Stimulated activated CD4-positive, alpha-beta T cell treated with anti-CD3 and anti-CD28 coated beads, TNF-alpha, amount 100 ng/mL, for 4 hours (primary cell): Measurements from ENCODE around the gene ITGA1.

Source experiments
- DNase-seq, 3 experiments: peaks; one replicate each; pipeline ENCODE4 v3.0.0-alpha.2; 2020; ENCODE audit warnings: low read depth in 3 of 3

The ITGA1 gene

GRCh38 chr5:52895572-52896413 is 108.1 kb downstream of the ITGA1 start:
- no peak for DNase-seq

DNA sequence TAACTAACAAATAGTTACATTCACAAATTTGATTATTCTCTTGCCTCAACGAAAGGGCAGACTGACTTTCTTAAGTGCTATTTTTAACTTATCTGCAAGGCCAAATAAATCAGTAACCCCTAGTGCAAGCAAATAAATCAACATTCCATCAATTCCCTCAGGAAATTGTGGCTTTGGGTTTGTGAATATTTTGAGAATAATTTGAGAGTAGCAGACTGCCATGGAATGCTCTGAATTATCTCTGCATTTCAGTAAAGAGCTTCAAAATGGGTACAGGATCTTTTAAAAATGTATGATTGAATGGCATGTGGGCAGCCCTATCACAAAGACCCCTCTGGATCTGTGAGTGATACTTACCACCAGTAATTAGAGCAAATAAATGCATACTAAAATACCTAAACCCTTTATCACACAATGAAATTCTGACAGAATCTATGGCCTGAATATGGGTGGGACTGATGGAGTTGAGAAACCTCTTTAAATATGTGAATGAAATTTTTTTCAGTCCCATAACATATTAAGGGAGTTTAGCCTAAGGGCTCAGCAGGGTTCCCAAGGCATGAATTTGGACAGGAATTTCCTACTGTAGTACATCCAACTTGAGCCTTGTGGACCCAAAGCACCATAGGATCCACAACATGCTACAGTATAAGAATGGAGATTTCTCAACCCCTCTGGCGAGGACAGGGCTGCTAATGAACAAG is 109.0 kb downstream of the ITGA1 start:
- no peak for DNase-seq

GRCh38 chr5:52897238-52897614 is 109.5 kb downstream of the ITGA1 start:
- DNase-seq = no peak

GRCh38 chr5:52898961-52899680 is 111.4 kb downstream of the ITGA1 start:
- no peak for DNase-seq

GRCh38 chr5:52903142-52903541 is 115.4 kb downstream of the ITGA1 start:
- no peak for DNase-seq

- no peak for DNase-seq
These were observed 118.6 kb downstream of the ITGA1 start for GRCh38 chr5:52906343-52906742.

DNA sequence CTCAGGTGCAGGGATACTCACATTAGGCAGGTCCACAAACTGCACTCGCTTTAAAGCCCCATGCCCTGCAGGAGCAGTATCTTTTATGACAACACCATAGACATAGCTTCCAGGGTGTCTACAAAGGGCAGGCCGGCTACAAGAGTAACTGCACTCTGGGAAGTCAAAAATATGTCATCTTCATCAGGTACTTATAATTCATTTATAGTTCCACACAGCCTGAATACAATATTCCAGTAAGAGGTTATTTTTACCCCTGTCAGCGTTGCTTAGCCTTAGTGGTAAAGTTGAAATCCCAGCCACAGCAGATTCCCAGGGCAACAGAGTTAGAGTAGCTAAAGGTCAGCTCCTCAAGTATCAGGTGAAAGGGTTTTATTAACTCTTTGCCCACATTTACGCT is 119.1 kb downstream of the ITGA1 start:
- no peak for DNase-seq

DNA sequence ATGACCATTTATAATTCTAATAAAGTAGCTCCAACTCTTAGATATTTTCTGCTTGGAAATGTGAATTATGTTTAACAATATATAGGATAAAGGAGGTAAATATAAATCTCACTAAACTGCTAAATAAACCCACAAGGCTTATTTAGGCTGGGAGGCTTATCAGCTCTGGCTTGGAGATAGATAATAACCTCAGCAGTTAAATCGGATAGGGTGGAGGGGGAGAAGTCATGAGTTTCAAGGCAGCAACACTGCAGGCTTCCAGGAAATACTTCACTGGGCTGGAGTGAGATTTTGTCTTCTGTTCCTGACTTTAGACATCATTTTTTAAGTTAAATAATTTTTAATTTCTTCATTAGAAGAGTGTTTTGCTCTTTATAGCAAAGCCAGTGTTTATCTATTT is 121.5 kb downstream of the ITGA1 start:
- no peak for DNase-seq

- DNase-seq = no peak
These were observed 122.4 kb downstream of the ITGA1 start for GRCh38 chr5:52910071-52910470.

DNA sequence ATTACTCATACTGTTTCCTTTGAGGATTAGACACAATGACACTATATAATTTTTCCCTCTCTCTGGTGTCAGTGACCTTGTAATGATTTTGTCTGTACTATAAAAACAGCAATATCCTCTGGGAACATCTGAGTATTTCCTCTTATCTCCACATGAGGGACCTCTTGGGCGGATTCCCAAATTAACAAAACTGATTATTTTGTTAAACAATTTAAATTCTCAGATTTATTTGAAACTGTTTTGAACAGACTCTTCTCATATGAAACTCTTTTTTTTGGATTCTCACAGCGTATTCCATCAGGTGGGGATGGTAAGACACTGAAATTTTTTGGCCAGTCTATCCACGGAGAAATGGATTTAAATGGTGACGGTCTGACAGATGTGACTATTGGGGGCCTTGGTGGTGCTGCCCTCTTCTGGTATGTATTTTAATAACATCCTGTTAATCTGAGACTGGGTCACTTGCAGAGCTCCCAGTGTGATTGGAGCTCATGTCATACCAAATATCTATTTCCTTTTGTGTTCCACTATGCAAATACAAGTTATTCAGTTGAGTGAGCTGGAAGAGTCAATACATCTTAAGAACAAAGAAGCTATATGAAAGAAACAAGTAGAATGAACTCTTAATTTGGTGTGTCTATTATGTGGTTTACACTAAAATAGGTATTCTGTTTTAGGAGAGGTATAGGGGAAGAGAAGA is 127.6 kb downstream of the ITGA1 start:
- DNase-seq = peak in 1 of 3 experiments; percentile 23

DNA sequence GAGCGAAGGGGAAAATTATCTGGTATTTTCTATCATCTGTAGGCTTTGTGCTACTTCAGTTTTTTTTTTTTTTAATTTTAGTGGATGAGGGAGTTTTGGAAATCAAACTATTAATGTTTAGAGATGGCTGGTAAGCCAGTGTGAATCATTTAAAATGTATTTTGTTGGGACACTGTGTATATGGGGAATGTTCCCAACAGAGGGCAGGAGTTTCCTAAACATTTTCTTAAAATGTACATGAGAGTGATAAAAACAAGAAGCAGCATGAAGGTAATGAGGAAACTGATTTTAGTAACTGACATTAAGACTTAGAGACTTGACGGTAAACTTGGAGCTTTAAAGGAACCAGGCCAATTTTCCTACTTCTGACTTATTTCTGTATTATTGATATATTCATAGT is 133.2 kb downstream of the ITGA1 start:
- DNase-seq = no peak

DNA sequence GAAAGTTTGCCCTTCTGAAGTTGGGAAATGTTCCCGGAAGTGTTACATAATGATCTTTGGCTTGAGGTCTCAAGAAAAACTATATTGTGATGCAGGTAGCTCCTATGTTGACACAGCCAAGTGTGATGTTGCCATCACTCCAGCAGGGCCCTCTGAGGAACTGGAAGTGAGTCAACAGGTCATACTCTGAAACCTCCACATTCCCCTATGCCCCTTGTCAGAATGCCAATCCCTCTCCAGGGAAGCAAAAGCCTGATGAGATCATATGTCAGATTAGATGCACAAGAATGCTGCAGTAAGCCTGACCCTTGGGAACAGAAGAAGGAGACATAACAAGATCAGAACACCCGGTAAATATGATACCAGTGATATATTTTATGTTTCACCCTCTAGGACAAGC is 134.7 kb downstream of the ITGA1 start:
- no peak for DNase-seq

DNA sequence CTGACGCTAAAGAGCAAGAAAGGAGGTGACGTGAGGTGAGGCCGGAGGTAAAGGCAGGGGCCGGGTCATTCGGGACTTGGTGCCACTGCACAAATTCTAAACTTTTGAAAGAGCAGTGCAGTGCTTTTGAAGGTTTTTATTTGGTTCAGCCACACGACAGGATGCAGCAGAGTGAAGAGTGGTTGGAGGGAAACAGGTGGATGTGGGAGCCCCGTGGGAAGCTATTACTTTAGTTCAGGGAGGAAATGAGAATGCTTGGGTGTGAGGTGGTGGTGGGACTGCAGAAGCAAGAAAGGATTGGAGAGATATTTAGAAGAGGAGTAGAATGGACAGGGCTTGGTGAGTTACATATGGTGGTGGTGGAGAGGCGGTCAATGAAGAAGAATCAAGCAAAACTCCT is 136.7 kb downstream of the ITGA1 start:
- DNase-seq = no peak

DNA sequence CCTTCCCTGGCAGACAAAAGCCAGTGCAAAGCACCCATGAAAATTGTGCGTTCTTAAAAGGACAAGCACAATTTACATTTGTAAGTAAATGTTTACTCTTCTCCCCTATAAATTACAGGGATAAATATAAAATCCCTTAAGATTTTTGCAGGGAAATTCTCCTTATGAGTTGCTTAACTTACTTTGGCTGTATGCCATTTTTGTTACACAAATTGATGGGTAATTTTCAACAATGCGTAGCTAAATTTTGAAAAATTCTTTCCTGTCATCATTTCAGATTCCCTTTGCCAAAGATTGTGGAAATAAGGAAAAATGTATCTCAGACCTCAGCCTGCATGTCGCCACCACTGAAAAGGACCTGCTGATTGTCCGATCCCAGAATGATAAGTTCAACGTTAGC is 137.3 kb downstream of the ITGA1 start:
- no peak for DNase-seq

DNA sequence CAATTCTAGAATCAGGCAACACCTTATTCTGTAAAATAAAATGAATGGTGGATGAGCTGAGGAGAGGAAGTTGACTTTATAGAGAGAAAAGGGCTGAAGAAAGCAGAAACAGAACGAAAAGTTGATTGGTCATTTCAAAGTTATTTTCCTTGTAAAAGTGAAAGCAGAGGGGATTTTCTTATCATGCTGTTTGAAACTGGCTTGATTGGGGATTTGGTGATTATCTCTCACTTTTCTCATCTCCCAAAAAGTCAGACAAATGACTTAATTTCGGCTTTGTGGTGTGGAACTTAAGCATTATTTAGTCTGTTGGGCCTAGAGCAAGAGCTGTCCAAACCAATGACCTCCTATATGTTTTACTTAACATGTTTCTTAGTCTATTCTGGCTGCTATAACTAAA is 141.0 kb downstream of the ITGA1 start:
- DNase-seq = no peak

DNA sequence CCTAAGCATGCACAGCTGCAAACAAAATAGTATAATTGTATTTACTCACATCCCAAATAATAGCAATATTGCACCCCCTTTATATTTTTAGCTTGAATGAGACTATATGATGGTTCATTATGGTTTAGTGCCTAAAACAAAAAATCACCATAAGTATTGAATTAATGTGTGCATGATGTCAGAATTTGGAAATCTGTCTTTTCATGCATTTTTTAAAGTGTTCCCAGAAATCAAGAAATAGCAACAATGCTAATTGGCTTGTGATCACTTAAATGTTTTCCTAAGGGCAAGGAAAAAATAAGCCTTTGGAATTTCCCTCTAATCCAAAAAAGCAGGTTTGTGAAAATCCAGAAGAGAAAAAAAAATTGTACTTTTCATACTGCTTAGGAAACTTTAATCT is 150.5 kb downstream of the ITGA1 start:
- no peak for DNase-seq

DNA sequence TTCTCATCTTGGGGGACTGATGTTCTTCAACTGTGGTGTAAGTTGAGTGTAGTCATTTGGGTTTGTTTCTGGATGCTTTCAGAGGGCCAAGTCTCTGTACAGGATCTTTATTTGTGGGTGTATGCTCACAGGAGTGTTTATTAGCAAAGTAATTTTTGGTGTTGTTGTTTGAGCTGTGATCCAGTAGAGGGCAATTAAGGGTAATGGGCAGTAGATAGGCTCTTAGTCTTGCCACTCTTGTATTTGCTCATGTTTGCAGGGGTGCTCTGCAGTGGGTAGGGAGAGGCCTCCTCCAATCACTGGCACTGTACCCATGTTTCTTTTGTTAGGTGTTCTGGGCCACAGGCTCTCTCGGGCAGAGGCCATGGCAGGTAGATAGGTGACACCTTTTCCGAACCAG is 155.6 kb downstream of the ITGA1 start:
- no peak for DNase-seq

- DNase-seq = peak in 1 of 3 experiments; percentile 0
These were observed 156.1 kb downstream of the ITGA1 start for GRCh38 chr5:52943808-52944207.

DNA sequence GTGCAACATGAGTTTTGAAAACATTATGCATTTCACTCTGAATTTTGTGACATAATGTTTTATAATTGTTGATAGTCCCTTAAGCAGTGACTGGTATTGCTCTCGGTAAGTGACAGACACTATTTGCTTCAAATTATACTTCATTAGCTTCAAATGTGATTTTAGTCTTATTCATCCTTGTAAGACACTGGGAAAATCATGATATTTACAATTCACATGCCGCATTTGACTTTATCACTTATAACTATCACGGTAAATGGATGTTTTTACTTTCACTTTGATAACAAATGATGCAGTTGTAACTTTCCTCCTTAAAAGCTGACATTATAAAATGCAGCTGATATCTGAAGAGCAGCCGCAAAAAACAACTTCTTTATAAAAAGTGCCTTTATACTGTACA is 157.3 kb downstream of the ITGA1 start:
- DNase-seq = no peak

GRCh38 chr5:52947208-52947607 is 159.5 kb downstream of the ITGA1 start:
- no peak for DNase-seq

DNA sequence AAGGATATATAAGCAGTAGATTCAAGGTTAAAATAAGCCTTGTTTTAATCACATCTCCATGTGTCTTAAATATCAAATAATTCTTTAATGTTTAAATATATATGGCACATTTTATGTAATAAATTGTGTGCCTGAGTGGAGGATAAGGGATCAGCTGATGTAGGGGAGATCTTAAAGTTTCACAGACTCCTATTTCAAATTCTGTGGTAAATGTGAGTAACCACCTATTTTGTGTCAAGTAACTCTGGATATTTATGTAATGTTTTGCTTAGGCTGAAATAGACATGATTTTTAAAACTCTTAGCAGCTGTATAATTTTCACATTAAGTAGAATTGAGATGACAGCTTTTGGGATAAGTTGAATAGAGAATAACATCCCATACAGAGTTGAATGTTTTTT is 160.1 kb downstream of the ITGA1 start:
- DNase-seq = no peak
